ENCODE results near the gene IL1RAPL1. TPM values are rescaled to one million over a fixed set of nuclear protein-coding genes. Genes with fewer than 3 reads are reported as not detected.
"Not testable (repeated sequence)": the region's sequence is repeated elsewhere in the genome, so short reads cannot be mapped to it uniquely, and the experiment has no call there.

Gene IL1RAPL1
- total RNA-seq, 1 donor from 2014 or later: 2.7 TPM

DNA sequence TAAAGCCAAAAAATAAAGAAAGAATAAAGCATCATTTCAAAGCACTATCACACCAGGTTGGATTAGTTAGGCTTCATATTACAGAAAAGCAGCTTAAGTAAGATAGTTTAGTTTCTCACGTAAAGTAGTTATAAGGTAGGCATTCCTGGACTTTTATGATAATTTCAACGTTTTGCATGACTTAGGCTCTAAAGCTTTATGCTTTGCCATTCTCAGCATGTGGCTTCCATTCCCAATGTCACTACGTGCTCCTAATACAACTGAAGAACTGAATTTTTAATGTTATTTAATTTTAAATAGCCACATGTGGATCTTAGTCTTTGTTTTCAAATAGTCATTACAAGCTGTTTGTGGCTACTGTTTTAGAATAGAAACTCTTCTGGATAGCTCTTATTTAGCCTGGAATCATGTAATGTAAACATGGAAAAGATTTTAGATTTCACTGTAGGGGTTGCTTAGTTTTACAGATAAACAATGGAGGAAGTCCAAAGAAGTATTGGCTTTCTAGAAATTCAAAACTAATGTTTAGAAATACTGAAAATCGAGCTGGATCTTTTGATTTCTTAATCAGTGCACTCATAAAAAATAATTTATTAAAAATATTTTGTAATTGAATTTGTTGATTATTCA is 710.0 kb downstream of the IL1RAPL1 start:
- Mint-ChIP-seq H3K27me3 (ENCODE audit: low read depth) (no peaks in the 10 kb centered on the region), H3K9me3 (no peaks in the 10 kb centered on the region), H3K27ac (ENCODE audit: unreplicated experiment) (no peak overlapping the region), H3K4me3 (no peak overlapping the region), H3K36me3 (ENCODE audit: low read depth) (peaks cover 3% of the 10 kb centered on the region), H3K4me1 (no peaks in the 10 kb centered on the region)
- TF ChIP-seq, protein P1, sequence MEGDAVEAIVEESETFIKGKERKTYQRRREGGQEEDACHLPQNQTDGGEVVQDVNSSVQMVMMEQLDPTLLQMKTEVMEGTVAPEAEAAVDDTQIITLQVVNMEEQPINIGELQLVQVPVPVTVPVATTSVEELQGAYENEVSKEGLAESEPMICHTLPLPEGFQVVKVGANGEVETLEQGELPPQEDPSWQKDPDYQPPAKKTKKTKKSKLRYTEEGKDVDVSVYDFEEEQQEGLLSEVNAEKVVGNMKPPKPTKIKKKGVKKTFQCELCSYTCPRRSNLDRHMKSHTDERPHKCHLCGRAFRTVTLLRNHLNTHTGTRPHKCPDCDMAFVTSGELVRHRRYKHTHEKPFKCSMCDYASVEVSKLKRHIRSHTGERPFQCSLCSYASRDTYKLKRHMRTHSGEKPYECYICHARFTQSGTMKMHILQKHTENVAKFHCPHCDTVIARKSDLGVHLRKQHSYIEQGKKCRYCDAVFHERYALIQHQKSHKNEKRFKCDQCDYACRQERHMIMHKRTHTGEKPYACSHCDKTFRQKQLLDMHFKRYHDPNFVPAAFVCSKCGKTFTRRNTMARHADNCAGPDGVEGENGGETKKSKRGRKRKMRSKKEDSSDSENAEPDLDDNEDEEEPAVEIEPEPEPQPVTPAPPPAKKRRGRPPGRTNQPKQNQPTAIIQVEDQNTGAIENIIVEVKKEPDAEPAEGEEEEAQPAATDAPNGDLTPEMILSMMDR (conservative IDR thresholded peaks at IDR 0.05): no peak
- no peak for DNase-seq (ENCODE audit: low read depth, low spot score)

- Mint-ChIP-seq H3K27ac (ENCODE audit: unreplicated experiment) (no peak overlapping the region), H3K27me3 (ENCODE audit: low read depth) (no peaks in the 10 kb centered on the region), H3K9me3 (no peaks in the 10 kb centered on the region), H3K36me3 (ENCODE audit: low read depth) (peaks cover 3% of the 10 kb centered on the region), H3K4me3 (no peak overlapping the region), H3K4me1 (no peaks in the 10 kb centered on the region)
- no peak for DNase-seq (ENCODE audit: low read depth, low spot score)
- TF ChIP-seq, protein P1 (conservative IDR thresholded peaks at IDR 0.05): no peak
These were observed 712.4 kb downstream of the IL1RAPL1 start for GRCh38 chrX:29299684-29300083.

DNA sequence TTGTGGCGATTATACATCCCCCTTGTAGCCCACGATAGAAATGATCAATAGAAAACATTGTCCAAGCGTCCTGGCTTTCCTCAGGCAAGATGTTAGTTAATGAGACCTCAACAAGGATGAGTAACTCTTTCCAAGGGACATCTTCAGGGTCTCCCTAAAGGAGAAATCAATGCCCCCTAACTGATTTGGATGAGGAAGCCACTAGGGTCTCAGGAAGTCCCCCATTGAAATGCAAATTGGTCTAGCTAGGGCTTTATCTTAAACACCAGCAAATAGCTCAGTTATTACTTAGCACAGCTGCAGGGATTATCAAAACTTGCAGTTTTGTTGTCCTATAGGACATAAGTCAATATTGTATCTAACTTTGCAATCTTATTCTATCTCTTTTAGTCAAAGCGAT is 721.5 kb downstream of the IL1RAPL1 start:
- TF ChIP-seq, protein P1 (conservative IDR thresholded peaks at IDR 0.05): no peak
- no peaks in the 10 kb centered on the region for H3K36me3 Mint-ChIP-seq (ENCODE audit: low read depth)
- no peak overlapping the region for H3K27ac Mint-ChIP-seq (ENCODE audit: unreplicated experiment)
- DNase-seq (ENCODE audit: low read depth, low spot score): no peak
- H3K4me3 Mint-ChIP-seq: no peak overlapping the region
- H3K9me3 Mint-ChIP-seq: peaks cover 7% of the 10 kb centered on the region
- H3K27me3 Mint-ChIP-seq (ENCODE audit: low read depth): no peaks in the 10 kb centered on the region
- peaks cover 13% of the 10 kb centered on the region for H3K4me1 Mint-ChIP-seq

DNA sequence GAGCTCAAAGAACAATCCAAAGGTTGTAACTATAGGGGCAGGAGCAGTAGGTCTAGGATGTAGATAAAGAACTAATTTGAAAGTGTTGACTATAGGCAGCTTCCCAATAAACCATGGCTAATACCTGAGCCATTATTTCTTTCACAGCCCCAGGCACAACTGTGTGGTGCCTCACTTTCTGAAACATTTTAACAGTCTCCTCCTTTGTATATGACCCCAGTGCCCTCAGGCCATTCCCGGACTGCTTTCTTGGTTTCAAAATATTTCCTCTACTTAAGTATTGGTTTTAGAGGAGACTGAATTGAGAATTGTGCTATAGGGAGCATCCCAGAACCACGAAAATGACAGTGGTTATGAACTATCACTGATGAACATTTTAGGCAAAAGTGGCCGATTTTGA is 728.7 kb downstream of the IL1RAPL1 start:
- DNase-seq (ENCODE audit: low read depth, low spot score): peak; percentile 6
- no peaks in the 10 kb centered on the region for H3K9me3 Mint-ChIP-seq
- H3K27ac Mint-ChIP-seq (ENCODE audit: unreplicated experiment): no peak overlapping the region
- no peak overlapping the region for H3K4me3 Mint-ChIP-seq
- peaks cover 12% of the 10 kb centered on the region for H3K4me1 Mint-ChIP-seq
- H3K27me3 Mint-ChIP-seq (ENCODE audit: low read depth): no peaks in the 10 kb centered on the region
- no peaks in the 10 kb centered on the region for H3K36me3 Mint-ChIP-seq (ENCODE audit: low read depth)
- TF ChIP-seq, protein P1 (conservative IDR thresholded peaks at IDR 0.05): no peak

GRCh38 chrX:29318012-29318411 is 730.8 kb downstream of the IL1RAPL1 start:
- no peak overlapping the region for H3K4me3 Mint-ChIP-seq
- peaks cover 12% of the 10 kb centered on the region for H3K4me1 Mint-ChIP-seq
- no peaks in the 10 kb centered on the region for H3K9me3 Mint-ChIP-seq
- no peak for DNase-seq (ENCODE audit: low read depth, low spot score)
- H3K36me3 Mint-ChIP-seq (ENCODE audit: low read depth): no peaks in the 10 kb centered on the region
- TF ChIP-seq, protein P1 (conservative IDR thresholded peaks at IDR 0.05): no peak
- no peaks in the 10 kb centered on the region for H3K27me3 Mint-ChIP-seq (ENCODE audit: low read depth)
- no peak overlapping the region for H3K27ac Mint-ChIP-seq (ENCODE audit: unreplicated experiment)

DNA sequence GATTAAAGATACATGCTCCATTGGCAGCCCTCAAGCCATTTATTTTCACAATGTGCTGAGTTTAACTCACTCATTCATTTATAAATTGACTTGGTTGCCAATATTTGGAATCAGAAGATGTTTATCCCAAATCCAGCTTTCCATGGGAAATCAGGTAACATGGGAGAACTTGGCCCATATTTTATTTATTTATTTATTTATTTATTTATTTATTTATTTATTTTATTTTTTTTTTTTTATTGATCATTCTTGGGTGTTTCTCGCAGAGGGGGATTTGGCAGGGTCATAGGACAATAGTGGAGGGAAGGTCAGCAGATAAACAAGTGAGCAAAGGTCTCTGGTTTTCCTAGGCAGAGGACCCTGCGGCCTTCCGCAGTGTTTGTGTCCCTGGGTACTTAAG is 745.2 kb downstream of the IL1RAPL1 start:
- DNase-seq (ENCODE audit: low read depth, low spot score); H3K27ac Mint-ChIP-seq (ENCODE audit: unreplicated experiment); H3K27me3 Mint-ChIP-seq (ENCODE audit: low read depth); H3K9me3 Mint-ChIP-seq; H3K4me1 Mint-ChIP-seq; H3K4me3 Mint-ChIP-seq; H3K36me3 Mint-ChIP-seq (ENCODE audit: low read depth): not testable (repeated sequence)

DNA sequence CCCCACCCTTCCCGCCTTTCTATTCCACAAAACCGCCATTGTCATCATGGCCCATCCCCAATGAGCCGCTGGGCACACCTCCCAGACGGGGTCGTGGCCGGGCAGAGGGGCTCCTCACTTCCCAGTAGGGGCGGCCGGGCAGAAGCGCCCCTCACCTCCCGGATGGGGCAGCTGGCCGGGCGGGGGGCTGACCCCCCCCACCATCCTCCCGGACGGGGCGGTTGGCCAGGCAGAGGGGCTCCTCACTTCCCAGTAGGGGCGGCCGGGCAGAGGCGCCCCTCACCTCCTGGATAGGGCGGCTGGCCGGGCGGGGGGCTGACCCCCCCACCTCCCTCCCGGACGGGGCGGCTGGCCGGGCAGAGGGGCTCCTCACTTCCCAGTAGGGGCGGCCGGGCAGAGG is 745.8 kb downstream of the IL1RAPL1 start:
- H3K4me1 Mint-ChIP-seq; DNase-seq (ENCODE audit: low read depth, low spot score); H3K36me3 Mint-ChIP-seq (ENCODE audit: low read depth); H3K27ac Mint-ChIP-seq (ENCODE audit: unreplicated experiment); H3K27me3 Mint-ChIP-seq (ENCODE audit: low read depth); H3K4me3 Mint-ChIP-seq; H3K9me3 Mint-ChIP-seq: not testable (repeated sequence)
